ENCODE results near the gene MCM9.

MCM9 gene

GRCh38 chr6:118934461-118935330, at the start of gene MCM9:
MCM9 (minus strand) TSS chr6:118935159; CDS start chr6:118931723, 3,436 bp downstream.
- peak; percentile 39 for DNase-seq

GRCh38 chr6:118984342-118984741, 49.4 kb upstream of the MCM9 start:
- no peak for DNase-seq

- DNase-seq: no peak
Observed at GRCh38 chr6:118982575-118982911, 47.6 kb upstream of the MCM9 start.

GRCh38 chr6:118981884-118982574, 47.1 kb upstream of the MCM9 start:
- DNase-seq: no peak

DNA sequence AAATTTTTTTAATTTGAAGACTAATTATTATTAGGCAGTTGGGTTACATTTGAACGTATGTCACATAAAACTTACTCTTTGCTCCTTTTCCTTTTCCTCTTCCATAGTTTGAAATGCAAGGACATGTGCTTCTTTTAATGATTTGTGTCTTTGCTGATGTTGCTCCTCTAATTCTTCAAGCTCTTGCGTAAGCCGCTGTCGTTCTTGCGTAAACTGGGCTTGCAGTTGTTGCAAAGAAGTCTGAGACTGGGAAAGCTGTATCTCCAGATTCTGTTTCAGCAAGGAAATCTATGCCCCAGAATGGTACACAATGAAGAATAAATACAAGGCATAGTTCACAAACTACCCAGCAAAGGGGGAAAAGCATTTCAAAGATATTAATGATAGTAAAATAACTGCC, 45.1 kb upstream of the MCM9 start:
- DNase-seq: no peak

DNA sequence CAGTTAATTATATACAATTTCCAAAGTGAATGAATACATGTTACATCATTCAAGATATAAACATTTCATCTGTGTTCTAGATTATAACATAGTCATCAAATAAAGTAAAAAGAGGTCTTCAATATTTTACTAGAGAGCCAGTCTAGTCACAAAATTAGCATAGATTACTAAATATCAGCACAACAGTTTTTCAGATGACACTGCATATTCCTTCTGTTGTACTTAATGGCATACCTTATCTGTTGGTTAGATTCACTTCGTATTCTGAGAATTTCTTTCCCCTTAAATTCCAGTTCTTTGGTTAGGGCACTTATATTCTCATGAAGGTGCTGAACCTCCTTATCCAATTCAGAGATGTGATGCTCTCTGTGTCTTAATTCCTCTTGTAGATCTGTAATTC, 39.8 kb upstream of the MCM9 start:
- no peak for DNase-seq

DNA sequence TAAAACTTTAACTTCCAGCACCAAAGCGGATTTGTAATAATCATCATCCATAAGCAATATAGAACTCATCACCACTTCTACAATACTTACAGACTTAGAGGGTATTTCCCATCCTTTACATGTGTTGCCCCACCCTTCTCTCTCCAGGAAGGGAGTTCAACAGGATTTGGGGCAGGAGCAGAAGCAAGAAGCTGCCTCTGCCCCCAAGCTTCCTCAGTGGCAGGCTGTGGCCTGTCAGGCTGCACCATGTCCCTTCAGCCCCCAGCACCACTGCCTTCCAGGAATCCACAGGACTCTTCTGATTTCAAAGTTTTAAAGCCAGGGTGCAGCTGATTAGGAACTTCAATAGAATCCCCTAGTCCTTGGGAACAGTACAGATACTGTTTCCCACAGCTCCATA, 36.7 kb upstream of the MCM9 start:
- no peak for DNase-seq

DNA sequence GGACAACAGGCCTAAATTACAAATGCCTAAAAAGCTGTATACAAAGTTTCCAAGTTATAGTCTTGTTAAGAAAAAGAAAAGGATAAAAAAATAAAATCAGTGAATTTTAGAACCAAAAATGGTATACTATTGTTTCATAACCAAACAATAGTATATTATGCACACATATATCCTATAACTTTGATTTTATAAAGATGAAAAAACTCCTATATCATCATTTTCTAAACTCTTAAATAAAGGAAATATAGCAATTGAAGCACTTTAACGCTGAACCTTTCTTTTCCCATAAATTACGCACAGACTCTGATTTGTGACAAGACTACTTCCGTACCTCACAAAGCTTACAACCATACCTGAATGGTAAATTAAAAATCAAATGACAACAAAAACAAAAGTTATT, 35.9 kb upstream of the MCM9 start:
- no peak for DNase-seq

- DNase-seq: no peak
Observed at GRCh38 chr6:118968416-118968815, 33.5 kb upstream of the MCM9 start.

GRCh38 chr6:118967239-118967638, 32.3 kb upstream of the MCM9 start:
- DNase-seq: no peak

- no peak for DNase-seq
Observed at GRCh38 chr6:118965843-118966370, 30.9 kb upstream of the MCM9 start.

DNA sequence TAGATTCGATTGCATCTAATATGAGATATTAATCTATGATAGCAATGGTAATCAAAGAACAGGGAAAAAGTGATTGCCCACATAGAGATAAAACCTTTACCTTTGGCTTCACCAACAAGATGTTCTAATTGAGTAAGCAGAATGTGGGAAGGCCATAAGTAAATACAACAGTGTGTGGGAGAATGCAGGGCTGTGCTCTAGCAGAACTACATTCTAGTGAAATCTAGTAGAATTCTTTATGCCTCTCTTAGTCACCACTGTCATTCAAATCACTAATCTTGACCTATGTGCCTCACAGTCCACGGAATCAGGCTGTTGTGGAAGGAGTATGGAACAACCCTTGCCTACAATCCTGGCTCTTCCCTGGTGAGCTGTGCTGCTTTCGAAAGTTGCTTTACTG, 30.4 kb upstream of the MCM9 start:
- no peak for DNase-seq

DNA sequence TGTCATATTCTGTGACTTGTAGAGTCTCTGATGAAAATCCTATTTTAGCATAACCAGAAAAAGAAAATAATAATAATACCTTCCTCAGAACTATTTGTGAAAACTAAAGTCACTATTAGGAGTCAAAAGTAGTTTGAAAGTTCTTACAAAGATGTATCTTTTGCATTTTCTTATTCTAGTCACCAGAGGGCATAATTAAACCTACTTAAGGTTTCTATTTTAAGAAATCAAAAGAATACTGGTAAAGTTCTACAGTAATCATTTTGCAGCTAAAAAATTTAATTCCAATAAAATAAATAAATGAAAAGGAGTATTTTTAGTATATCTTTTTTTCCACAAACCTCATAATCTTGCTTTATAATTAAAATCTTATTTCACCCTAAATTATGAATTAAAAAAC, 28.0 kb upstream of the MCM9 start:
- no peak for DNase-seq

DNA sequence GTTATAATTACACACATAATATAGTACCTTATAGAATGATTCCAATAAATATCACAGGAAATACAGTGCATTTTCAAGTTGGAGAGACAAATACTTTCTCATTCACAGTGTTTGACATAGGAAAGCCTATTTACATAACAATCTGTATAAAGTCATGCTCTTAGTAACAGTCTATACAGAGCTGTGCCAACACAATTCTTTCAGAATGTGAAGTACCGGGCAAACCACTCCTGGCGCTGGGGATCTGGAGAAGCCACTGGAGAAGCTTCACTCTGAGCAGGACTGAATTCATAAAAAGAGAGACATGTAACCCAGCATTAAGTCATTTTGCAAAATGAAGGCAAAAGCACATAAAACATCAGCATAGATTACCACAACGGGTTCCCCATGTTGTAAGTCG, 24.9 kb upstream of the MCM9 start:
- DNase-seq: no peak

- no peak for DNase-seq
Observed at GRCh38 chr6:118953391-118953790, 18.4 kb upstream of the MCM9 start.

- no peak for DNase-seq
Observed at GRCh38 chr6:118952683-118953082, 17.7 kb upstream of the MCM9 start.

GRCh38 chr6:118945217-118945616, 10.3 kb upstream of the MCM9 start:
- DNase-seq: no peak

DNA sequence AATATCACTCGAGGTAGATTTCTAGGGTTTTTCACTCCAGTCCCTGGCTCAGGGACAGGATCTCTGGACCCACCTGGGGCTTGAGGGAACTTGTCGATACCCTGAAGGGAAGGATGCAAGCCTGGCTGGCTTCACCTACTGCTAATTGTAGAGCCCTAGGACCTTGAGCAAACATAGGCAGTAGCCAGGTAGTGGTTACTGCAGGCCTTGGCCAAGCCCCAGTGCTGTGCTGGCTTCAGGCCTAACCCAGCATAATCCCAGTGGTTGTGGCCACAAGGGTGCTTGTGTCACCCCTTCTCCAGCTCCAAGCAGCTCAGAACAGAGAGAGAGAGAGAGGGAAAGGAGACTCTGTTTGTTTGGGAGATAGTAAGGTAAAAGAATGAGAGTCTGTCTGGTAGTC, 5.8 kb upstream of the MCM9 start:
- DNase-seq: no peak

GRCh38 chr6:118939683-118940082, 4.7 kb upstream of the MCM9 start:
- no peak for DNase-seq

GRCh38 chr6:118935978-118936703, 1.2 kb upstream of the MCM9 start:
- DNase-seq: no peak

DNA sequence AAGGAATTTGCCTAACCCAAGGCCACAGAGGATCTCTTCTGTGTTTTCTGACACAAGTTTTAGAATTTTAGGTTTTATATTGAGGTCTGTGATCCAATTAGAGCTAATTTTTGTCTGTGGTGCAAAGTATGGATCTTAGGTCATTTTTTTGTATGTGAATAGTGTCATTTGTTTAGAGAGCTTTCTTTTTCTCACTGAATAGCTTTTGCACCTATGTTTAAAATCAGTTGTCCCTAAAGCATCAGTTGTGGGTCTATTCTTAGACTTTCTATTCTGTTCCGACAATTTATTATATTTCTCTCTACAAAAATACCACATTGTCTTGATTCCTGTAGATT, 341 bp upstream of the MCM9 start:
- DNase-seq: no peak

GRCh38 chr6:118933855-118934460, 1.0 kb downstream of the MCM9 start:
- no peak for DNase-seq

- DNase-seq: no peak
Observed at GRCh38 chr6:118932421-118932820, 2.5 kb downstream of the MCM9 start.
